DOHH2 (cell line): ENCODE measurements around the gene EEF1AKMT3.

Source experiments
- H3F3A ChIP-seq: fragments of 200-600 bp; sonication (generic), shearing (Covaris generic); 2 replicates; pipeline ENCODE4 v1.6.0; 2016; ENCODE audit warnings: antibody characterized with exemption, mild to moderate bottlenecking; ENCODE audit not compliant: control insufficient read depth, insufficient read depth
- H3K27ac ChIP-seq: fragments of 200-600 bp; sonication (generic); 2 replicates; pipeline ENCODE4 v1.5.1; 2014; ENCODE audit warnings: low read depth, mild to moderate bottlenecking, low read length, moderate library complexity
- H3K27me3 ChIP-seq: fragments of 200-600 bp; sonication (generic); 2 replicates; pipeline ENCODE4 v1.6.1; 2014; ENCODE audit warnings: mild to moderate bottlenecking, low read length, mixed read lengths; ENCODE audit not compliant: control insufficient read depth
- H3K36me3 ChIP-seq: fragments of 200-600 bp; sonication (generic); 2 replicates; pipeline ENCODE4 v1.6.1; 2014; ENCODE audit warnings: mild to moderate bottlenecking, low read length, moderate library complexity, mixed read lengths; ENCODE audit not compliant: control insufficient read depth
- H3K4me1 ChIP-seq: fragments of 200-600 bp; sonication (generic); 2 replicates; pipeline ENCODE4 v1.6.1; 2014; ENCODE audit warnings: mild to moderate bottlenecking, low read length, mixed read lengths; ENCODE audit not compliant: control insufficient read depth
- H3K4me2 ChIP-seq: fragments of 200-600 bp; sonication (generic); 2 replicates; pipeline ENCODE4 v1.6.0; 2014; ENCODE audit warnings: mild to moderate bottlenecking, low read length, moderate library complexity
- H3K4me3 ChIP-seq: fragments of 200-600 bp; sonication (generic); 2 replicates; pipeline ENCODE4 v1.5.1; 2014; ENCODE audit warnings: mild to moderate bottlenecking, low read length, mixed read lengths
- H3K79me2 ChIP-seq: fragments of 200-600 bp; sonication (generic); 2 replicates; pipeline ENCODE4 v1.6.1; 2014; ENCODE audit warnings: mild to moderate bottlenecking, low read length, mixed read lengths; ENCODE audit not compliant: control insufficient read depth
- H3K9me2 ChIP-seq: fragments of 200-600 bp; sonication (generic); replicated peaks from 2 replicates; pipeline ENCODE4 v1.6.1; 2014; ENCODE audit warnings: mild to moderate bottlenecking, low read length, mixed read lengths; ENCODE audit not compliant: control insufficient read depth
- H3K9me3 ChIP-seq: fragments of 200-600 bp; sonication (generic); 2 replicates; pipeline ENCODE4 v1.6.1; 2014; ENCODE audit warnings: antibody characterized with exemption, low read length, mixed read lengths; ENCODE audit not compliant: control insufficient read depth, insufficient read depth
- H4K20me1 ChIP-seq: fragments of 200-600 bp; sonication (generic); 2 replicates; pipeline ENCODE4 v1.6.0; 2014; ENCODE audit warnings: low read depth, mild to moderate bottlenecking, antibody characterized with exemption, low read length, moderate library complexity; ENCODE audit not compliant: control insufficient read depth, insufficient read depth
- CTCF ChIP-seq: fragments of 200-600 bp; sonication (generic); IDR thresholded peaks from one replicate; pipeline ENCODE4 v1.5.1; 2014; ENCODE audit warnings: antibody characterized with exemption, mild to moderate bottlenecking, low read depth, low read length; ENCODE audit not compliant: poor library complexity, severe bottlenecking
- EZH2phosphoT487 ChIP-seq: fragments of 200-600 bp; sonication (generic); IDR thresholded peaks from 2 replicates; pipeline ENCODE4 v1.6.1; 2017; ENCODE audit warnings: borderline replicate concordance, mild to moderate bottlenecking, antibody characterized with exemption, low read length, moderate library complexity, mixed read lengths

EEF1AKMT3 gene

DNA sequence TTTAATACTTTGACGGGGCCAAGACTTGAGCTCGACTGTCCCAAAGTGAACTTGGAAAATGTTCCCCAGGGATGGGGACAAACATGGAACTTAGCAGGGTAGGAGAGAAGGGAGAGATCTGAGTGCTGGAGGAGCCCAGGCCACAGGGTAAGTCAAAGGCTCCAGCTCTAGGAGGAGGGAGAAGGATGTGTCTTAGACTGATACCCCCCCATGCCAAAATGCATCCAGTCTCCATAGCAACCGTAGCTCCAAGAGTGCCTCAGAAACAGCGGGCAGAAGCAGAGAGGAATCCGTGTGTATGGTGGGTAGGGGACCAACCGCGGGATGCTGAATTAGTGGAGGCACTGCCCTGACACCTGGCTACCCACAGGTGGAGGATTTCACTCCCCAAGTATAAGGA is 33.0 kb upstream of the EEF1AKMT3 start:
- no peak for TF ChIP-seq CTCF
- TF ChIP-seq EZH2phosphoT487 = no peak
- Histone ChIP-seq H3K4me2 (peak overlapping the region; percentile 17; the same call in 1 of the 2 replicates), H3K9me3 (no peaks in the 10 kb centered on the region), H3K27me3 (no peaks in the 10 kb centered on the region), H3K4me3 (no peak overlapping the region), H3K79me2 (peaks cover 32% of the 10 kb centered on the region), H3F3A (peaks cover 2% of the 10 kb centered on the region; the same call in 1 of the 2 replicates), H3K9me2 (no peaks in the 10 kb centered on the region), H4K20me1 (no peaks in the 10 kb centered on the region), H3K4me1 (peaks cover 49% of the 10 kb centered on the region), H3K36me3 (peaks cover 3% of the 10 kb centered on the region; the same call in 1 of the 2 replicates), H3K27ac (no peak overlapping the region)

GRCh38 chr12:57739914-57740538 is 32.4 kb upstream of the EEF1AKMT3 start:
- Histone ChIP-seq H3K9me3 (no peaks in the 10 kb centered on the region), H3K4me2 (peak overlapping the region; percentile 93), H3K4me3 (no peak overlapping the region)

DNA sequence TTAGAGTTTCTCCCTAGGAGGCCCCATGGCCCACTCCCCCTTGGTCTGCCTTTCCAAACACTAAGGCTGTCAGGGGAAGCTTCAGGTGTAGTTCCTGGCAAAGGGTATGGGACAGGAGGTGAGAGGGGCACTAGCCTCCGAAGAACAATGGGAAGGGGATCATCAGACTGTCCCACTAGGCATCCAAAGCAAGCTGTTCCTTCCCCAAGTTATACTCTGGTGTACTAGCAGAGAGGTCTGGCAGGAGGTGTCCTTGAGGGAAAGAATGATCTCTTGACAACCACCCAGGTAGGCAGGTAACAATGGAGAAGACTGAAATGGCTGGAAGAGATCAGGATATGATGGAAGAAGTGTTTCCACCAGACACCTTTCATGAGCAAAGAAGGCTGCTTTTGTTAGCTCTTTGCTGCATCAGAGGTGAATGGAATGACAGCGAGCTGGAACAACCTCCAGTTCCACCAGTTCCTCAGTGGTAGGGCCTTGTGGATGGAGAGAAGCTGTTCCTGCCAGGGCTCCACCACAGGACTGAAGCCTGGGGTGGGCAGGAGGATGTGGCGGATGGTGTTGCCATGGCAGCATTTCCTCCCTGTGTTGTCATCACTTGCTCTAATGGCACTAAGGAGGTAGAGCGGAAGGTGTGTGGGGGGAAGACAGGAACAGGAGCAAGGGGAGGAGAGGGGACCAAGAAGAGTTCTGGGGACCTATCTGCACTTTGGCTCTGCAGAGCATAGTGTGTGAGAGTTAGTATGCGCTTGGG is 31.6 kb upstream of the EEF1AKMT3 start:
- peaks cover 6% of the 10 kb centered on the region for H3F3A ChIP-seq
- no peaks in the 10 kb centered on the region for H3K9me2 ChIP-seq
- peaks cover 55% of the 10 kb centered on the region for H3K4me1 ChIP-seq
- peaks cover 41% of the 10 kb centered on the region for H3K79me2 ChIP-seq
- H3K27me3 ChIP-seq = no peaks in the 10 kb centered on the region
- H3K4me3 ChIP-seq = peak overlapping the region; percentile 83
- peak overlapping the region; percentile 93 for H3K4me2 ChIP-seq
- TF ChIP-seq CTCF = no peak
- H3K36me3 ChIP-seq = peaks cover 8% of the 10 kb centered on the region
- peak overlapping the region; percentile 43 for H3K27ac ChIP-seq
- no peaks in the 10 kb centered on the region for H4K20me1 ChIP-seq
- no peaks in the 10 kb centered on the region for H3K9me3 ChIP-seq

More at GRCh38 chr12:57739914-57740538, 32.4 kb upstream of the EEF1AKMT3 start:
- H3K27ac ChIP-seq = no peak overlapping the region
- H3K27me3 ChIP-seq = no peaks in the 10 kb centered on the region
- H3K36me3 ChIP-seq = peaks cover 1% of the 10 kb centered on the region; the same call in 1 of the 2 replicates
- H4K20me1 ChIP-seq = no peaks in the 10 kb centered on the region
- peaks cover 49% of the 10 kb centered on the region for H3K4me1 ChIP-seq
- H3K9me2 ChIP-seq = no peaks in the 10 kb centered on the region
- TF ChIP-seq EZH2phosphoT487 (no peak), CTCF (no peak)
- H3F3A ChIP-seq = peaks cover 2% of the 10 kb centered on the region; the same call in 1 of the 2 replicates
- H3K79me2 ChIP-seq = peaks cover 33% of the 10 kb centered on the region
